ENCODE results near the gene IRF4.

IRF4 gene

DNA sequence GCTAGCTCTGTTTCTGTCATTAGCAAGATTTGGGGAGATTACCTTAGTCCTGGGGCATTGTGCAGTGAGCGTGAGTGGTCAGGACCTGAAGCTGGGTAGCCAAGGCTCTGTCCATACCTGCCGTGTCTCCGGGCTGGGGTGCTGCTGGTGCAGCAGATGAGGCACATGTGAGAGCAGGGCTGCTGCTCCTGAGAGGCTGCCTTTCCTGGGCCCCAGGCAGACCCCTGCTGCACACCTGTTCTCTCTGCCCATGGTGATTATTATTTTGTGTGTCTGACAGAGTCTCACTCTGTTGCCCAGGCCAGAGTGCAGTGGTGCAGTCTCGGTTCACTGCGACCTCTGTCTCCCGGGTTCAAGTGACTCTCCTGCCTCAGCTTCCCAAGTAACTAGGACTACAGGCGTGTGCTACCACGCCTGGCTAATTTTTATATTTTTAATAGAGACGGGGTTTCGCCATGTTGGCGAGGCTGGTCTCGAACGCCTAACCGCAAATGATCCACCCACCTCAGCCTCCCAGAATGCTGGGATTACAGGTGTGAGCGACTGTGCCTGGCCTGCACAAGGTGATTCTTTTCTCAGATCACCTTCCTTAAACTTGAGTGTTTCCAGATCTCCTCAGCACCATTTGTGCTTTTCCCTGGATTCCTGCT lies 36.8 kb upstream of the IRF4 start:
- no peak overlapping the region for H3K4me3 ChIP-seq (ENCODE audit: low read length)
- TF ChIP-seq, protein P1, sequence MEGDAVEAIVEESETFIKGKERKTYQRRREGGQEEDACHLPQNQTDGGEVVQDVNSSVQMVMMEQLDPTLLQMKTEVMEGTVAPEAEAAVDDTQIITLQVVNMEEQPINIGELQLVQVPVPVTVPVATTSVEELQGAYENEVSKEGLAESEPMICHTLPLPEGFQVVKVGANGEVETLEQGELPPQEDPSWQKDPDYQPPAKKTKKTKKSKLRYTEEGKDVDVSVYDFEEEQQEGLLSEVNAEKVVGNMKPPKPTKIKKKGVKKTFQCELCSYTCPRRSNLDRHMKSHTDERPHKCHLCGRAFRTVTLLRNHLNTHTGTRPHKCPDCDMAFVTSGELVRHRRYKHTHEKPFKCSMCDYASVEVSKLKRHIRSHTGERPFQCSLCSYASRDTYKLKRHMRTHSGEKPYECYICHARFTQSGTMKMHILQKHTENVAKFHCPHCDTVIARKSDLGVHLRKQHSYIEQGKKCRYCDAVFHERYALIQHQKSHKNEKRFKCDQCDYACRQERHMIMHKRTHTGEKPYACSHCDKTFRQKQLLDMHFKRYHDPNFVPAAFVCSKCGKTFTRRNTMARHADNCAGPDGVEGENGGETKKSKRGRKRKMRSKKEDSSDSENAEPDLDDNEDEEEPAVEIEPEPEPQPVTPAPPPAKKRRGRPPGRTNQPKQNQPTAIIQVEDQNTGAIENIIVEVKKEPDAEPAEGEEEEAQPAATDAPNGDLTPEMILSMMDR (conservative IDR thresholded peaks at IDR 0.05; ENCODE audit: low read depth, low read length), result no peak
- no peak for DNase-seq (ENCODE audit: low read depth)

DNA sequence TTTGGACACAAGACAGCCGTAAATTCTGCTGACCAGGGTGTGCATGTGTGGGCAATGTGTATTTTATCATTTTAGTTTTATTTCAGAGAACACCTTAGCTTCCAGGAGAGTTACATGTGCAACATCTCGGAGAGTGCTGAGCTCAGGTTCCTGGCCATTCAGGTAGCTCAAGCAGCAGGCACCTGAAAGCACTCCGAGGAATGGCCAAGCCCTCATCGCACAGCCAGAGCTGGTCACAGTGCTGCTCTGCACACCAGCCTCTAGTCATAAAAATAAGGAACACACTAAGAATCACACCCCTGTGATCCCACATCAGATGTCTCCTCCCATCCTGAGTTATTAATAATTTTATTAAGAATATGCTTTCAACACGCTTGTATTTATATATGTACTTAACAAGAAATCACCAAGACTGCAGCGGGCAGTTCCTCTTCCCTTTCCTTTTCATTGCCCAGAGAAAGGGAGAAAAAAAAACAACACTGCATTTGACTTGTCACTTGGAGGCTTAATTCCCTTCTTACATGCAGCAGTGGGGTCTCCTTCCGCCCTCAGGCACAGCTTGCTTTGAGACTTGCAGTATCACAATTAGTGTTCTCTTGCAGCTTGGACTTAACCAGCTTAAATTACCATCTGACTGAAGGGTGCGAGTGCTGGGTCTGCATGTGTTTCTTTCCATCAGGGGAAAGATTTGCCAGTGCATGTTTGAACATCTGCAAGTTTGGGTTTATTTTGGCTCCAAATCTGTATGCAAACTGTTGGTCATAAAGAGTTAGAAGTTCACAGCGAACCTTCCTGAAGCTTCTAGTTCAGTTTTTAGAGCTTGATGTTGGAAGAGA lies 36.0 kb upstream of the IRF4 start:
- TF ChIP-seq, protein P1 (conservative IDR thresholded peaks at IDR 0.05; ENCODE audit: low read depth, low read length), result no peak
- DNase-seq (ENCODE audit: low read depth), result no peak
- no peak overlapping the region for H3K4me3 ChIP-seq (ENCODE audit: low read length)

DNA sequence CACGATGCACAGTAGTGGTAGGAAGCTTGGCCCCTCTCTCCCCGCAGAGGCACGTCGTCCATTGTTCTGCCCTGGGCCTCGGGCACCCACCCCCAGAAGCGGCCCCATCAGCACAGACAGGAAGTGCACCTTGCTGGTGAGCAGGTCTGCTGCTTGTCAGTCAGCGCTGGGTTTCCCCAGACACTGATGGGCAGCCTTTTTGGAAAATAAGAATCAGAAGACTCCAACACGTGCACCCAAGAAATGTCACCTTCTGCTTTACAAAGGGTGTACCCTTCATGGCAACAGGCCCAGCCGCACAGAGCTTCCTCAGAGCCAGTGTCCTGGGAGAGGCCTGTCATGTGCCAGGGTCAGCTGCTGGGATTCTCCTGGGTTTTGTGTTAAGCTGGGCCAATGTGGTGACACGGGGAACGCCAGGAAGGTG lies 34.7 kb upstream of the IRF4 start:
- TF ChIP-seq, protein P1 (conservative IDR thresholded peaks at IDR 0.05; ENCODE audit: low read depth, low read length), result no peak
- H3K4me3 ChIP-seq (ENCODE audit: low read length), result no peak overlapping the region
- no peak for DNase-seq (ENCODE audit: low read depth)

DNA sequence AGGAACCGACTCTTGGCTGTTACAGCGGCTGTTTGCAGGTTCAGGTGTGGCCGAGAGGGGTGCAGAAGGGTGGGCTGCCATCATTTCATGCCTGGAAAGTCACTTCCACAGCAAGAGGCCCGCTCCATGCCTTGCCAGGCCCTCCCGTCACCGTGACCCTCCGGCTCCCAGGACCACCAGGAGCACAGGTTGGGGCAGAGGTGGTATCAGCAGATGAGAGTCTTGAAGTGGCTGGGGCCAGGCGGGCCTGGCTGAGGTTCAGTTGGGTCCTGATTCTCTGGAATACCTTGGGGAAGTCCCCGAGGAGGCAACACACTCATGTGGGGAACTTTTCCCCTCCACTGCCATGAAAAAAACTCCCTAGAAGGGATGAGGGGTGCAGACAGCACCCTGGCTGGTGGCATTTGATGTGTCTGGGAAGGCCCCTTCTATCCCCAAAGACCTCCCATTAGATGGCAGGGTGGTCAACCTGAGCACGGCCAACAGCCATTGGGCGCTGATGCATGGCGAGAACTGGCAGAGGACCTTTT lies 34.2 kb upstream of the IRF4 start:
- H3K4me3 ChIP-seq (ENCODE audit: low read length), result no peak overlapping the region
- TF ChIP-seq, protein P1 (conservative IDR thresholded peaks at IDR 0.05; ENCODE audit: low read depth, low read length), result no peak
- DNase-seq (ENCODE audit: low read depth), result no peak

DNA sequence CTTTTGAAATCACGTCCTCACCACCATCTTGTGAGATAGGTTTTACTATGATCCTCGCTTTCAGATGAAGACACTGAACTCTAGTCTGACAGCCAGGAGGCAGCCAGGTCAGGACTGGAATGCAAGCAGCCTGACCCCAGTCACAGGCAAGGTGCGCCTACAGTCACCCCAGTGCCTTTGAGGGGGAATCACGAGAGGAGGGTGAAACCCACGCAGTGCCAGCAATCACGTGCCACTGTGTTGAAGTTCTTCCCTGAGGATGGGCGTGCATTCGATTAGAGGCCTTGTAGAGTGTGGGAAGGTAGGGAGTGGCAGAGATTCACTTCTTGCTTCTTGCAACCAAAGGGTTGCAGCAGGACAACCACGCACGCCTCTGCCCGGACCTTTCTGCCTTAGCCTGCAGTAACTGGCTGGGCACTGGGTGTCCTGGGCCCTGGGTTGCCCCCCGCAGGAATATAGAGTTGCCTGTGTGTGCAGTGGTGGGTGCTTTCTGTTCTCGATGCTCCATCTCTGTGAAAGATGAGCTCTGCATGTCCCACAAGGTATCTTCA lies 33.7 kb upstream of the IRF4 start:
- H3K4me3 ChIP-seq (ENCODE audit: low read length), result no peak overlapping the region
- no peak for DNase-seq (ENCODE audit: low read depth)
- TF ChIP-seq, protein P1 (conservative IDR thresholded peaks at IDR 0.05; ENCODE audit: low read depth, low read length), result no peak

DNA sequence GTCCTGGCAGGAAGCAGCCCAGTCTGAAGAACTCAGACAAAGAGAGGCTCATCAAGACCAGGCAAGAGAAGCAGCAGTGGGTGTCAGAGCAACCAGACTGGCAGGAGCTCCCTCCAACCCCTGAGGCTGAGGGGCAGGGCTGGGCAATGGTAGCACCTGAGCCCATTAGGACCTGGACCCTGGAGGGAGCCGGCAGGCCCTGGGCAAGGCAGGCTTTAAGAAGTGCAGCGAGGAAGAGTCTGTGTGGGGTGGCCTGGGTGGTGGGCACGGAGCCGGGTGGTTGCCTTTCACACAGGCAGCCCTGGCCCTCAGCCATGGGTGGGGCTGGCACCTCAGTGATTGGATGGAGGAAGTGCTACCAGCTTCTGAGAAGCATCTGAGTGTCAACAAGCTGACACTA lies 33.1 kb upstream of the IRF4 start:
- no peak overlapping the region for H3K4me3 ChIP-seq (ENCODE audit: low read length)
- TF ChIP-seq, protein P1 (conservative IDR thresholded peaks at IDR 0.05; ENCODE audit: low read depth, low read length), result no peak
- DNase-seq (ENCODE audit: low read depth), result no peak

Data from retinal pigment epithelial cell (primary cell).